CD4-positive, alpha-beta T cell (primary cell): ENCODE results near the gene FMN1. TPM values are rescaled to one million over a fixed set of nuclear protein-coding genes. Genes with fewer than 3 reads are reported as not detected.

Experiments used
- ATAC-seq: fragments of 200-7000 bp; cut with Tn5 transposase; one replicate; pipeline ENCODE4 v1.10.0; 2022; ENCODE audit warnings: mild to moderate bottlenecking; ENCODE audit not compliant: poor library complexity
- CTCF ChIA-PET: fragments of 350-600 bp; sonication (Branson Sonifier 250); formaldehyde crosslinking; loops from one replicate; lab custom pipeline; 2021; ENCODE audit warnings: antibody characterized with exemption, inconsistent platforms; lab: Charles Lee
- POLR2A ChIA-PET: fragments of 350-600 bp; sonication (Branson Sonifier 250); formaldehyde crosslinking; loops from one replicate; lab custom pipeline; 2021; ENCODE audit warnings: antibody characterized with exemption, inconsistent platforms; lab: Charles Lee
- DNase-seq, 14 experiments: peaks; one replicate each; pipeline ENCODE4 v3.0.0-alpha.2; 2013 to 2020; ENCODE audit warnings: mixed read lengths in 2 of 14
- H3K27ac ChIP-seq, 2 donors: one replicate each; pipeline versions ENCODE4 v1.5.1 to v1.7.0; 2013; ENCODE audit warnings: low read length in 2 of 2, low read depth in 1 of 2, mild to moderate bottlenecking in 1 of 2
- H3K27me3 ChIP-seq, 2 experiments: 1 replicate in 1 of 2; 2 replicates in 1 of 2; pipeline versions ENCODE4 v1.6.1 to v1.7.0; 2013; ENCODE audit warnings: low read length in 2 of 2, control low read depth in 1 of 2, mild to moderate bottlenecking in 1 of 2, moderate library complexity in 1 of 2; ENCODE audit not compliant: insufficient read depth in 2 of 2, control insufficient read depth in 1 of 2
- H3K36me3 ChIP-seq: one replicate; pipeline ENCODE4 v1.6.1; 2013; ENCODE audit warnings: low read length, control low read depth; ENCODE audit not compliant: insufficient read depth
- H3K4me1 ChIP-seq: one replicate; pipeline ENCODE4 v1.6.1; 2013; ENCODE audit warnings: low read length, control low read depth; ENCODE audit not compliant: insufficient read depth
- H3K4me3 ChIP-seq: one replicate; pipeline ENCODE4 v1.5.1; 2013; ENCODE audit warnings: mild to moderate bottlenecking, low read length, moderate library complexity
- H3K9me3 ChIP-seq, 2 experiments: 1 replicate in 1 of 2; 2 replicates in 1 of 2; pipeline versions ENCODE4 v1.6.1 to v1.7.0; 2013; ENCODE audit warnings: low read length in 2 of 2, mild to moderate bottlenecking in 2 of 2, control low read depth in 1 of 2, moderate library complexity in 1 of 2; ENCODE audit not compliant: control insufficient read depth in 1 of 2, insufficient read depth in 1 of 2
- H3K27ac Mint-ChIP-seq: one replicate; pipeline ENCODE4 v1.8.0; 2020; ENCODE audit warnings: mixed read lengths
- H3K27me3 Mint-ChIP-seq: one replicate; pipeline ENCODE4 v1.8.0; 2021; ENCODE audit warnings: mixed read lengths
- H3K36me3 Mint-ChIP-seq: one replicate; pipeline ENCODE4 v1.8.0; 2021; ENCODE audit warnings: low read depth, mixed read lengths
- H3K4me1 Mint-ChIP-seq: one replicate; pipeline ENCODE4 v1.8.0; 2021; ENCODE audit warnings: low read depth, mixed read lengths
- H3K4me3 Mint-ChIP-seq: one replicate; pipeline ENCODE4 v1.8.0; 2020; ENCODE audit warnings: mild to moderate bottlenecking, mixed read lengths
- H3K9me3 Mint-ChIP-seq: one replicate; pipeline ENCODE4 v1.8.0; 2020; ENCODE audit warnings: mixed read lengths
- CTCF ChIP-seq: fragments of 200-600 bp; IDR thresholded peaks from one replicate; pipeline ENCODE4 v1.8.0; 2022; ENCODE audit warnings: antibody characterized with exemption, mild to moderate bottlenecking
- intact Hi-C, 2 experiments: fragments of 100-400 bp; cut with DNase I in 1 of 2; cut with micrococcal nuclease in 1 of 2; formaldehyde crosslinking; loops; one replicate each; pipeline versions ENCODE4 v1.15.1 to v1.9.0; 2023 to 2025; cut with DNase I, micrococcal nuclease
- total RNA-seq, 174 experiments: library from RNA in 2 of 174; stranded (reverse) in 2 of 174; gene quantifications; one replicate each; pipeline ENCODE4 v1.2.3 and lab custom pipeline; 2021 to 2026

FMN1 gene
- total RNA-seq, 2 experiments from 2014 or later: 0.39 to 0.55 TPM

- Mint-ChIP-seq H3K4me3 (no peak overlapping the region), H3K27me3 (no peaks in the 10 kb centered on the region), H3K36me3 (no peaks in the 10 kb centered on the region), H3K27ac (no peak overlapping the region), H3K9me3 (no peaks in the 10 kb centered on the region), H3K4me1 (peaks cover 16% of the 10 kb centered on the region)
- CTCF ChIA-PET: no interaction called here
- H3K27ac ChIP-seq: no peak overlapping the region
- H3K9me3 ChIP-seq: no peaks in the 10 kb centered on the region
- no peaks in the 10 kb centered on the region for H3K36me3 ChIP-seq
- H3K27me3 ChIP-seq: no peaks in the 10 kb centered on the region
- ATAC-seq (no peak), DNase-seq (no peak)
- no peak overlapping the region for H3K4me3 ChIP-seq
- intact Hi-C loops: no loop called here
- no peak for TF ChIP-seq CTCF
- POLR2A ChIA-PET: interaction anchor here (1.1 kb wide), 1 partner anchor 9 kb away, joined by 6 read pairs; no protein-coding TSS in a partner anchor
- H3K4me1 ChIP-seq: peaks cover 4% of the 10 kb centered on the region
These were observed 98.9 kb downstream of the FMN1 start for GRCh38 chr15:33095641-33096040.

GRCh38 chr15:33094336-33094735 is 100.2 kb downstream of the FMN1 start:
- Mint-ChIP-seq H3K36me3 (no peaks in the 10 kb centered on the region), H3K4me3 (no peak overlapping the region), H3K27me3 (no peaks in the 10 kb centered on the region), H3K9me3 (no peaks in the 10 kb centered on the region), H3K4me1 (peaks cover 22% of the 10 kb centered on the region), H3K27ac (no peak overlapping the region)
- intact Hi-C loops: no loop called here
- Histone ChIP-seq H3K4me3 (no peak overlapping the region), H3K27me3 (no peaks in the 10 kb centered on the region), H3K4me1 (peaks cover 4% of the 10 kb centered on the region), H3K36me3 (no peaks in the 10 kb centered on the region), H3K9me3 (no peaks in the 10 kb centered on the region), H3K27ac (no peak overlapping the region)
- DNase-seq (no peak), ATAC-seq (no peak)
- POLR2A ChIA-PET: no interaction called here
- no peak for TF ChIP-seq CTCF
- CTCF ChIA-PET: no interaction called here

GRCh38 chr15:33093222-33093621 is 101.3 kb downstream of the FMN1 start:
- no peak overlapping the region for H3K27ac ChIP-seq
- ChIA-PET POLR2A (no interaction called here), CTCF (no interaction called here)

More at GRCh38 chr15:33093222-33093621, 101.3 kb downstream of the FMN1 start:
- no peak for TF ChIP-seq CTCF
- H3K27me3 ChIP-seq: no peaks in the 10 kb centered on the region
- intact Hi-C loops: no loop called here
- H3K4me3 ChIP-seq: no peak overlapping the region
- Mint-ChIP-seq H3K9me3 (no peaks in the 10 kb centered on the region), H3K27me3 (no peaks in the 10 kb centered on the region), H3K36me3 (no peaks in the 10 kb centered on the region), H3K4me3 (no peak overlapping the region), H3K4me1 (peaks cover 22% of the 10 kb centered on the region), H3K27ac (no peak overlapping the region)
- peaks cover 4% of the 10 kb centered on the region for H3K4me1 ChIP-seq
- H3K36me3 ChIP-seq: no peaks in the 10 kb centered on the region
- DNase-seq: no peak
- no peaks in the 10 kb centered on the region for H3K9me3 ChIP-seq
- ATAC-seq: no peak
